ENCODE data around the gene ELMO3.
A peak's percentile ranks its signal among the peaks of the same experiment; 100 is the strongest.

Gene ELMO3

GRCh38 chr16:67181346-67181745 lies 17.6 kb upstream of the ELMO3 start:
- no peak for DNase-seq (ENCODE audit: low read depth in 1 of 2, low spot score in 1 of 2)

GRCh38 chr16:67182288-67182687 lies 16.6 kb upstream of the ELMO3 start:
- no peak for DNase-seq (ENCODE audit: low read depth in 1 of 2, low spot score in 1 of 2)

- no peak for DNase-seq (ENCODE audit: low read depth in 1 of 2, low spot score in 1 of 2)
Measured at GRCh38 chr16:67183284-67183626, 15.7 kb upstream of the ELMO3 start.

- DNase-seq (ENCODE audit: low read depth in 1 of 2, low spot score in 1 of 2) = peak; percentile 75 to 86
Measured at GRCh38 chr16:67183627-67184452, 15.1 kb upstream of the ELMO3 start, which contains the start of gene MATCAP1. TSS of gene MATCAP1 (minus strand) at chr16:67183963. CDS start at chr16:67180610, 3,353 bp downstream.

- no peak for DNase-seq (ENCODE audit: low read depth in 1 of 2, low spot score in 1 of 2)
Measured at GRCh38 chr16:67184453-67184994, 14.4 kb upstream of the ELMO3 start.

- DNase-seq (ENCODE audit: low read depth in 1 of 2, low spot score in 1 of 2) = peak; percentile 73
Measured at GRCh38 chr16:67184995-67185650, 13.8 kb upstream of the ELMO3 start.

GRCh38 chr16:67185651-67186134 lies 13.2 kb upstream of the ELMO3 start:
- DNase-seq (ENCODE audit: low read depth in 1 of 2, low spot score in 1 of 2) = no peak

GRCh38 chr16:67186550-67186950 lies 12.4 kb upstream of the ELMO3 start:
- no peak for DNase-seq (ENCODE audit: low read depth in 1 of 2, low spot score in 1 of 2)

- DNase-seq (ENCODE audit: low read depth in 1 of 2, low spot score in 1 of 2) = no peak
Measured at GRCh38 chr16:67187175-67187890, 11.6 kb upstream of the ELMO3 start.

- DNase-seq (ENCODE audit: low read depth in 1 of 2, low spot score in 1 of 2) = no peak
Measured at GRCh38 chr16:67188323-67188722, 10.6 kb upstream of the ELMO3 start.

- no peak for DNase-seq (ENCODE audit: low read depth in 1 of 2, low spot score in 1 of 2)
Measured at GRCh38 chr16:67188798-67189197, 10.1 kb upstream of the ELMO3 start.

- no peak for DNase-seq (ENCODE audit: low read depth in 1 of 2, low spot score in 1 of 2)
Measured at GRCh38 chr16:67190041-67190440, 8.9 kb upstream of the ELMO3 start, which contains the start of gene EXOC3L1. TSS of gene EXOC3L1 (minus strand) at chr16:67190136. CDS start at chr16:67189676, 460 bp downstream.

- no peak for DNase-seq (ENCODE audit: low read depth in 1 of 2, low spot score in 1 of 2)
Measured at GRCh38 chr16:67190448-67191399, 8.2 kb upstream of the ELMO3 start.

GRCh38 chr16:67191411-67191994 lies 7.4 kb upstream of the ELMO3 start:
- no peak for DNase-seq (ENCODE audit: low read depth in 1 of 2, low spot score in 1 of 2)

- DNase-seq (ENCODE audit: low read depth in 1 of 2, low spot score in 1 of 2) = peak; percentile 70 to 79
Measured at GRCh38 chr16:67191995-67192681, 6.8 kb upstream of the ELMO3 start, which contains the start of gene E2F4. TSS of gene E2F4 (plus strand) at chr16:67192155. CDS start at chr16:67192228, 73 bp downstream.

GRCh38 chr16:67192781-67193361 lies 6.1 kb upstream of the ELMO3 start:
- DNase-seq (ENCODE audit: low read depth in 1 of 2, low spot score in 1 of 2) = no peak

- DNase-seq (ENCODE audit: low read depth in 1 of 2, low spot score in 1 of 2) = no peak
Measured at GRCh38 chr16:67193536-67193935, 5.4 kb upstream of the ELMO3 start.

- no peak for DNase-seq (ENCODE audit: low read depth in 1 of 2, low spot score in 1 of 2)
Measured at GRCh38 chr16:67194260-67194659, 4.7 kb upstream of the ELMO3 start.

- no peak for DNase-seq (ENCODE audit: low read depth in 1 of 2, low spot score in 1 of 2)
Measured at GRCh38 chr16:67195676-67196075, 3.3 kb upstream of the ELMO3 start.

Data from activated T-helper 1 cell treated with anti-CD3 and anti-CD28 coated beads, Interleukin-2, amount 50 U/mL, for 16 hours (primary cell).